ENCODE measurements around the gene LYPD5. TPM values are rescaled to one million over a fixed set of nuclear protein-coding genes. Genes with fewer than 3 reads are reported as not detected.
A peak's percentile ranks its signal among the peaks of the same experiment; 100 is the strongest.
"Not testable (repeated sequence)": the region's sequence is repeated elsewhere in the genome, so short reads cannot be mapped to it uniquely, and the experiment has no call there.

The LYPD5 gene
- total RNA-seq, 6 experiments from 2014 or later: 0.11 to 0.81 (median 0.34) TPM; not detected in 1

DNA sequence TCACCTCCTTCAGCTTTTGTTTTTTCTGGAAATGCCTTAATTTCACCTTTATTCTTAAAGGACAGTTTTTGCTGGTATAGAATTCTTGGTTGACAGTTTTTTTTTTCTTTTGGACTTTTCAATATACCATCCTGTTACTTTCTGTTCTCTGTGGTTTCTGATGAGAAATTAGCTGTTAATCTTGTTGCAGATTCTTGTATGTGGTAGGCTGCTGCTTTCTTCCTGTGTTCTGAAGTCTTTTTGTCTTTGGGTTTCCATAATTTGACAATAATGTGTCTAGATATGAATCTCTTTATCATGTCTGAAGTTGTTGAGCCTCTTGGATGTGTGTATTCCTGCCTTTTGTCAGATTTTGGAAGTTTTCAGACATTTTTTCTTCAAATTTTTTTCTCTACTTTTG, 36.9 kb upstream of the LYPD5 start:
- no peak overlapping the region for H3K4me3 Mint-ChIP-seq
- no peaks in the 10 kb centered on the region for H3K4me1 Mint-ChIP-seq (ENCODE audit: low read depth)
- no peak overlapping the region for H3K27ac Mint-ChIP-seq
- TF ChIP-seq, protein P1, sequence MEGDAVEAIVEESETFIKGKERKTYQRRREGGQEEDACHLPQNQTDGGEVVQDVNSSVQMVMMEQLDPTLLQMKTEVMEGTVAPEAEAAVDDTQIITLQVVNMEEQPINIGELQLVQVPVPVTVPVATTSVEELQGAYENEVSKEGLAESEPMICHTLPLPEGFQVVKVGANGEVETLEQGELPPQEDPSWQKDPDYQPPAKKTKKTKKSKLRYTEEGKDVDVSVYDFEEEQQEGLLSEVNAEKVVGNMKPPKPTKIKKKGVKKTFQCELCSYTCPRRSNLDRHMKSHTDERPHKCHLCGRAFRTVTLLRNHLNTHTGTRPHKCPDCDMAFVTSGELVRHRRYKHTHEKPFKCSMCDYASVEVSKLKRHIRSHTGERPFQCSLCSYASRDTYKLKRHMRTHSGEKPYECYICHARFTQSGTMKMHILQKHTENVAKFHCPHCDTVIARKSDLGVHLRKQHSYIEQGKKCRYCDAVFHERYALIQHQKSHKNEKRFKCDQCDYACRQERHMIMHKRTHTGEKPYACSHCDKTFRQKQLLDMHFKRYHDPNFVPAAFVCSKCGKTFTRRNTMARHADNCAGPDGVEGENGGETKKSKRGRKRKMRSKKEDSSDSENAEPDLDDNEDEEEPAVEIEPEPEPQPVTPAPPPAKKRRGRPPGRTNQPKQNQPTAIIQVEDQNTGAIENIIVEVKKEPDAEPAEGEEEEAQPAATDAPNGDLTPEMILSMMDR (IDR thresholded peaks at IDR 0.05): no peak
- peaks cover 85% of the 10 kb centered on the region for H3K9me3 Mint-ChIP-seq
- DNase-seq: no peak
- no peaks in the 10 kb centered on the region; the same call in 1 of the 2 replicates for H3K27me3 Mint-ChIP-seq (ENCODE audit: insufficient read depth)
- H3K36me3 Mint-ChIP-seq (ENCODE audit: low read depth): peaks cover 90% of the 10 kb centered on the region

DNA sequence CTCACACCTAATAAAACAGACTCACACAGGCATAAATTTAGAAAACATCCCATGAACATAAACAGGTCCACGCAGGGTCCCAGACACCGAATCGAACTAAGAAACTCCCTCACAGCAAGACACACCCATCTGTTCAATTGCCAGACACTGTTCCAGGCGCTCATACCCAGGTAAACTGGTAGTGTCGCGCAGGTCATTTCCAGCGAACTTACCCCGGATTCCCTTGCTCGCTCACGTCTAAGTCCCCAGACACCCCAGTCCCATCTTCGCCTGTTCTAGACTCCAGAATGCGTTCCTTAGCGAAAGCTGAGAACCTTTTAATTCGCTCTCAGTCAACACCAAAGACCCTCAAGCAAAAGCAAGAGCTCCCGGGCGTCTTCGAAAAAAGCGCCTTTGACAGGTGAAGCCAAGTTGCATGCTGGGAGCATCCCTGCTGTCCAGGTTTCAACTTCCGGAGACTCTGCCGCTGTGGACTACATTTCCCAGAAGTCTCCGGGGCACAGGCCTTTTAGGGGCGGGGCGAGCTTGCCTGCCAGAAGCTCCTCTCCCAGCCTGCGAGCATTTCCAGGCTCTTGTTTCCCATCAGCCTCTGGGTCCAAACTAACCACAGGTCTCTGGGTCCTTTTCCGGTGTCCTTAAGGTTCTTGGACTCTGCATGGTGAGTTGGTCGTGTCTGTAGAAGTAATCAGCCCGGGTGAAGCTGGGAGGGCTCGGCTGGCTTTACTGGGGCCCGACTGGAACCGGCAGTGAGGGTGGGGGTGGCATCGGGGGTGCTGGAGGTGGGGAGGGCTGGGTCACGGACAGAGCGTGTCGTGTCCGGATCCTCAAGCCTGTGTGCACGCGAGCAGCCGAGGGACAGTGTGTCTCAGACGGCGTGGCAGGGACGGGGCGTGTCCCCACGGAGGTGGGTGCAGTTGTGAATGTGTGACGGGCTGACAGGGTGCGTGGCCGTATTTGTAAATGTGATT, 24.8 kb upstream of the LYPD5 start, which contains the start of gene ZNF283:
TSS of gene ZNF283 (plus strand) at position 535 of the 968 bp plus-strand sequence. CDS start 6,184 bp downstream, outside the sequence.
- Mint-ChIP-seq H3K27me3 (ENCODE audit: insufficient read depth) (peaks cover 3% of the 10 kb centered on the region), H3K27ac (peak within 1 kb of the TSS; percentile 86), H3K4me1 (ENCODE audit: low read depth) (peaks cover 23% of the 10 kb centered on the region), H3K4me3 (peak within 1 kb of the TSS; percentile 91), H3K36me3 (ENCODE audit: low read depth) (peaks cover 42% of the 10 kb centered on the region), H3K9me3 (peaks cover 24% of the 10 kb centered on the region)
- DNase-seq: peak; percentile 83
- TF ChIP-seq, protein P1 (IDR thresholded peaks at IDR 0.05): no peak

GRCh38 chr19:43824572-43824971, 22.3 kb upstream of the LYPD5 start:
- peaks cover 29% of the 10 kb centered on the region for H3K36me3 Mint-ChIP-seq (ENCODE audit: low read depth)
- peaks cover 16% of the 10 kb centered on the region for H3K9me3 Mint-ChIP-seq
- peaks cover 33% of the 10 kb centered on the region for H3K4me1 Mint-ChIP-seq (ENCODE audit: low read depth)
- H3K27ac Mint-ChIP-seq, H3K4me3 Mint-ChIP-seq, DNase-seq: not testable (repeated sequence)
- peaks cover 11% of the 10 kb centered on the region for H3K27me3 Mint-ChIP-seq (ENCODE audit: insufficient read depth)

DNA sequence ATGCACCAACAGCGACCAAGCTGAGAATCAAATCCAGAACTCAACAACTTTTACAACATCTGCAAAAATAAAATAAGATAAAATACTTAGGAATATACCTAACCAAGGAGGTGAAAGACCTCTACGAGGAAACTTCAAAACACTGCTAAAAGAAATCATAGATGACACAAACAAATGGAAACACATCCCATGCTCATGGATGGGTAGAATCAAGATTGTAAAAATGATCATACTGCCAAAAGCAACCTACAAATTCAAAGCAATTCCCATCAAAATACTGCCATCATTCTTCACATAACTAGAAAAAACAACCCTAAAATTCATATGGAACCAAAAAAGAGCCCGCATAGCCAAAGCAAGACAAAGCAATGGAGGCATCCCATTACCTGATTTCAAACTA, 21.6 kb upstream of the LYPD5 start:
- H3K27ac Mint-ChIP-seq, H3K4me3 Mint-ChIP-seq, DNase-seq: not testable (repeated sequence)
- H3K9me3 Mint-ChIP-seq: peaks cover 16% of the 10 kb centered on the region
- peaks cover 11% of the 10 kb centered on the region for H3K27me3 Mint-ChIP-seq (ENCODE audit: insufficient read depth)
- H3K36me3 Mint-ChIP-seq (ENCODE audit: low read depth): peaks cover 23% of the 10 kb centered on the region
- peaks cover 33% of the 10 kb centered on the region for H3K4me1 Mint-ChIP-seq (ENCODE audit: low read depth)

GRCh38 chr19:43820884-43821215, 18.6 kb upstream of the LYPD5 start:
- DNase-seq: no peak
- Mint-ChIP-seq H3K36me3 (ENCODE audit: low read depth) (peaks cover 13% of the 10 kb centered on the region), H3K4me3 (peak overlapping the region; percentile 85), H3K27me3 (ENCODE audit: insufficient read depth) (peaks cover 14% of the 10 kb centered on the region), H3K9me3 (peaks cover 7% of the 10 kb centered on the region), H3K4me1 (ENCODE audit: low read depth) (peaks cover 17% of the 10 kb centered on the region), H3K27ac (no peak overlapping the region)
- TF ChIP-seq, protein P1 (IDR thresholded peaks at IDR 0.05): no peak

DNA sequence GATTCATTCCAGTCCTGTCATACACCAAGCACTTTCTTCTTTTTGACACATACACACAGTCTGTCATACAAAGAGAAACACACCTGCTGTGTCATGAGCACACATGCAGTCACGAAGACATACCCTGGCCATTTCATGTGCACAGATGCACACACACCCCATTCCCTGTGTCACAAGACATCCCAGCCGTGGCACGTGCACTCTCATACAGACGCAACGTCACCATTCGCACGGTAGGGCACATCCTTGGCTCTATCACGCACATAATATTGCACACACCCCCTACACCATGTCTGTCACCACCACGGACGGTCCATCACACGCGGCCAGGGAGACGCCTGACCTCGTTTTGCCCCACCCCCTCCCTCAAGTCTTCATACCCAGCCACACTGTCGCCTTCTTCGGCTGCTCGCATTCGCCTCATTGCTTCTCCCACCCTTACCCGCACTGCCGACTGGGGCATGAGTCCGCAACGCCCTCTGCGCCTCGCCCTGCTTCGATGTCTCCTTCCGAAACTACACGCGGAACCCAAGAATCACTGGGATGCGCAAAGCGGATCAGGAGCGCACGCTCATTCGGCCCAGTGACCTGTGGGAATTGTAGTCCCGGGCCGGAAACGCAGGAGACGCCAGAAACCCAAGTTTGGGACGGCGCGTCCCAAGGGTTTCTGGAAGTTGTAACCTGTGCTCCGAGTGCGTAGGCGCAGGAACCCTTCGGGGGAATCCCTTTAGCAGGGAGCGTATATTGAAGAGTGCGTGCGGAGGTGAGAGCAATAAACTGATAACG, 18.0 kb upstream of the LYPD5 start:
- Mint-ChIP-seq H3K36me3 (ENCODE audit: low read depth) (peaks cover 13% of the 10 kb centered on the region), H3K4me1 (ENCODE audit: low read depth) (peaks cover 17% of the 10 kb centered on the region), H3K4me3 (peak overlapping the region; percentile 85), H3K27ac (no peak overlapping the region), H3K9me3 (peaks cover 7% of the 10 kb centered on the region), H3K27me3 (ENCODE audit: insufficient read depth) (peaks cover 12% of the 10 kb centered on the region)
- TF ChIP-seq, protein P1 (IDR thresholded peaks at IDR 0.05): no peak
- no peak for DNase-seq
